DMS53 (cell line): ENCODE results near the gene RABGAP1L.
"Not testable (repeated sequence)": the region's sequence is repeated elsewhere in the genome, so short reads cannot be mapped to it uniquely, and the experiment has no call there.

ENCODE experiments used
- DNase-seq: peaks from one replicate; lab custom pipeline; 2025; lab: John Stamatoyannopoulos, UW

RABGAP1L gene

GRCh38 chr1:174366946-174367345, 207.6 kb downstream of the RABGAP1L start:
- DNase-seq: no peak

- no peak for DNase-seq
Observed at GRCh38 chr1:174367892-174368291, 208.6 kb downstream of the RABGAP1L start.

- no peak for DNase-seq
Observed at GRCh38 chr1:174376030-174376429, 216.7 kb downstream of the RABGAP1L start.

GRCh38 chr1:174391716-174392115, 232.4 kb downstream of the RABGAP1L start:
- no peak for DNase-seq

GRCh38 chr1:174393885-174394284, 234.6 kb downstream of the RABGAP1L start:
- DNase-seq: peak; percentile 52

- DNase-seq: no peak
Observed at GRCh38 chr1:174397261-174397660, 237.9 kb downstream of the RABGAP1L start.

- DNase-seq: no peak
Observed at GRCh38 chr1:174398246-174398645, 238.9 kb downstream of the RABGAP1L start.

- peak; percentile 17 for DNase-seq
Observed at GRCh38 chr1:174399211-174399610, 239.9 kb downstream of the RABGAP1L start.

GRCh38 chr1:174401075-174401474, 241.8 kb downstream of the RABGAP1L start:
- DNase-seq: no peak

GRCh38 chr1:174405219-174405618, 245.9 kb downstream of the RABGAP1L start:
- DNase-seq: peak; percentile 57

GRCh38 chr1:174406421-174406820, 247.1 kb downstream of the RABGAP1L start:
- no peak for DNase-seq

- peak; percentile 22 for DNase-seq
Observed at GRCh38 chr1:174407665-174408064, 248.3 kb downstream of the RABGAP1L start.

- peak; percentile 7 for DNase-seq
Observed at GRCh38 chr1:174408146-174408545, 248.8 kb downstream of the RABGAP1L start.

- DNase-seq: not testable (repeated sequence)
Observed at GRCh38 chr1:174409801-174410200, 250.5 kb downstream of the RABGAP1L start.

GRCh38 chr1:174413632-174414031, 254.3 kb downstream of the RABGAP1L start:
- DNase-seq: peak; percentile 11

GRCh38 chr1:174414203-174414602, 254.9 kb downstream of the RABGAP1L start:
- no peak for DNase-seq

- DNase-seq: no peak
Observed at GRCh38 chr1:174415506-174415905, 256.2 kb downstream of the RABGAP1L start.

- no peak for DNase-seq
Observed at GRCh38 chr1:174417921-174418320, 258.6 kb downstream of the RABGAP1L start.

GRCh38 chr1:174425121-174425520, 265.8 kb downstream of the RABGAP1L start:
- DNase-seq: no peak

GRCh38 chr1:174426153-174426552, 266.8 kb downstream of the RABGAP1L start:
- DNase-seq: no peak

- DNase-seq: peak; percentile 8
Observed at GRCh38 chr1:174428033-174428432, 268.7 kb downstream of the RABGAP1L start.

- no peak for DNase-seq
Observed at GRCh38 chr1:174428739-174429138, 269.4 kb downstream of the RABGAP1L start.

GRCh38 chr1:174433451-174433850, 274.1 kb downstream of the RABGAP1L start:
- no peak for DNase-seq

- DNase-seq: no peak
Observed at GRCh38 chr1:174445351-174445750, 286.0 kb downstream of the RABGAP1L start.

- no peak for DNase-seq
Observed at GRCh38 chr1:174445817-174446216, 286.5 kb downstream of the RABGAP1L start.
